HFF-Myc (cell line): Measurements from ENCODE around the gene TMEM14C.

Source experiments
- DNase-seq: peaks from one replicate; pipeline ENCODE4 v3.0.0-alpha.2; 2011; ENCODE audit warnings: low read depth; ENCODE audit errors: extremely low read depth
- H3K4me3 ChIP-seq: replicated peaks from 2 replicates; pipeline ENCODE4 v1.5.1; 2011; ENCODE audit warnings: low read depth, mild to moderate bottlenecking, control low read depth, low read length
- CTCF ChIP-seq: IDR thresholded peaks from 2 replicates; pipeline ENCODE4 v1.5.1; 2012; ENCODE audit warnings: mild to moderate bottlenecking, low read depth, low read length, control low read depth; ENCODE audit errors: missing control alignments

TMEM14C gene

DNA sequence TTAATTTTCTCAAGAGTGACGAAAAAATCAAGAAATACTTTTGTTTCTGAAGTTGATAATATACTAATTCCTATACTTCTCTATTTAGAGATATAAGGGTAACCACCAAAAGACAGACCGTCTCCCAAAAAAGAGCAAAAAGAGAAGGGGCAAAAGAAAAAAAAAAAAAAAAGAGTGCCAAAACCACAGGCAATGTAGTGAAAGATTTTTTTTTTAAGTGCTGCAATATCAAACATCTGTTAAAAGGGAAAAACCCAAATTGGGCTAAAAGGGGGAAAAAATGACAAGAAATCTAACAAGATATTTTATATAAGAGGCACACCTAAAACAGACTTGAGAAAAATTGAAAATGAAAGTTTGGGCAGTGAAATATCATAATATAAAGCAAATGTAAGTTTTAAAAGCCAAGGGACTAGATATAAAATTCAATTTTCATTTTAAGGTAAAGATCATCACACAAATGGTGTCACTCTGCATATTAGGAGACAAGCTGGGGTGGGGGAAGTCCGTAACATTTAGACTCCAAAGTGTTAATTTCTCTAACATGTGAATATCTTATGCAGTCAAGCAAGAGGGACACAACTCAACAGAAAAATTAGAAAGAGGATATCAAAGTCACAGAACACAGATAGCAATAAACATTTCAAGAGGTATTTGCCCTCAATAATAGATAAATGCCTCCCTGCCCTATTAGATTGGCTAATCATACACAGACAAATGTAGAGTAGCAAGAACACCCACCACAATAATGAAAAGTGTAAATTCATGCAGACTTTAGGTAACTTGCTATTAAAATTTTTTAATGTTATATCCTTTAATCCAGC is 37.6 kb upstream of the TMEM14C start:
- DNase-seq = no peak
- no peak overlapping the region for H3K4me3 ChIP-seq
- no peak for TF ChIP-seq CTCF

- H3K4me3 ChIP-seq = no peak overlapping the region
- DNase-seq = no peak
- TF ChIP-seq CTCF = no peak
These were observed 36.0 kb upstream of the TMEM14C start for GRCh38 chr6:10686901-10687300.

GRCh38 chr6:10687582-10687981 is 35.3 kb upstream of the TMEM14C start:
- TF ChIP-seq CTCF = no peak
- DNase-seq = no peak
- no peak overlapping the region for H3K4me3 ChIP-seq

GRCh38 chr6:10690651-10691445 is 32.0 kb upstream of the TMEM14C start:
- H3K4me3 ChIP-seq = no peak overlapping the region
- TF ChIP-seq CTCF = no peak
- no peak for DNase-seq

DNA sequence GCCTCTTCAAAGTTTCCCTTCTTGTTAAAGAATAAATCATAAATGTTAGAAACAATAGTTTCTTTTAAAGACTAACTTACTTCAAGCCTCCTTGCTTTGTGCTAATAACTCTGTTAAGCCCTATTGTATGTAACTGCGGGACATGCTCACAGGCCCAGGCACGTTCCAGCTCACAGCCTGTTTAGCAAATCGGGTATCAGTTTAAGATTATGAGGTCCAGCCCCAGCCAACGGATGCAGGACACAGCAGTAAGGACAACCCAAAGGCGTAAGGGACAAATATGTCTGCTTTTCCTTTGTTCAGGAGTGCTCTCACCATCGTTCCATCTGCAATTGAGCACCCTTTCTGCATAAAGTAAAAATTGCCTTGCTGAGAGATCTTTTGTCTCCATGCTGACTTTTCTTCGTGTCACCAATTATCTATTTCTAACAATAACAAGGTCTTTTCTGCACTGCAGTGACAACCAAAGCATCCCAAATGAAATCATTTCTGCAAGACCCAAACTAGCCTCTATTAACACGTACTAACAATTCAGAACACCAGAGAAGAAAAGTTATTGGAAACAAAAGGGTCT is 29.8 kb upstream of the TMEM14C start:
- H3K4me3 ChIP-seq = peak overlapping the region; percentile 79
- TF ChIP-seq CTCF = no peak
- DNase-seq = no peak

DNA sequence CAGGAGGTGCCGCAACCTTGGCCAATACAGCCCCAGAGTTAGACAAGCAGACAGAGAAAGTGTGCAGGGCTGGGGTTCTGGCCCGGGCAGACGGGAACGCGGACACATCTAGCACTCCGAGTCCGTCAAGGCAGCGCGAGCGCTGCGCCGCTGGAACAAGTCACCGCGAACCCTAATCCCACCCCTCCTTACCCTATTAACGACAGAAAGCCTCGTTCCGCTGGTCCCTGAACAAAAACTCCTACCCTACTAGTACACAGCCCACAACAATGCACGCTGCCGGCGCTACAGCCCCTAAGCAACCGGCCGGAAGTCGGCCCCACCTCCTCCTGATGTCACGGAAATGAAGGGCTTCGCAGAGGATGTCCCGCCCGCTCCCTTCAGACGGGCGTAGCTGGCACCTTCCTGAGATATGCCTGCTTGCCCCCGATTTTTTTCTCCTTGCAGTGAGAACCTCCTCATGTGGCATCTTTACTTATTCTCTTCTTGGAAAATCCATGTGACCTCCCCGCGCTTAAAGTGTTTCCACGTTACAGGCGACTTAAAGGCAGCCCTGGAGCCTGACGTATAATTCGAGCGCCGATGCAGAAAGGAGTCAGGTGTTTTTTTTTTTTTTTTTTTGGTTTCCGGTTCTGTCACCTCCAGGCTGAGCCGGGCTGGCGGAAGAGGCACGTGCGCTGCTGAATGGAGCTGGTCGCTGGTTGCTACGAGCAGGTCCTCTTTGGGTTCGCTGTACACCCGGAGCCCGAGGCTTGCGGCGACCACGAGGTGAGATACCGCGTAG is 28.4 kb upstream of the TMEM14C start, which contains the start of the genes C6orf52 and PAK1IP1:
TSS of gene C6orf52 (minus strand) at position 315 of the 784 bp plus-strand sequence. CDS start 7,066 bp downstream, outside the sequence.
TSS of gene PAK1IP1 (plus strand) at position 671 of the 784 bp plus-strand sequence. CDS start at position 685, 14 bp downstream.
- H3K4me3 ChIP-seq = peak within 1 kb of the TSS; percentile 79
- TF ChIP-seq CTCF = no peak
- peak; percentile 77 for DNase-seq
